Measurements from ENCODE around the gene KRTAP5-5.
A peak's percentile ranks its signal among the peaks of the same experiment; 100 is the strongest.

KRTAP5-5 gene

GRCh38 chr11:1640076-1640946, 10.7 kb downstream of the KRTAP5-5 start:
- Histone ChIP-seq H3K27me3 (ENCODE audit: insufficient read depth, low read length, poor library complexity) (peaks cover 8% of the 10 kb centered on the region), H3K9me3 (ENCODE audit: insufficient read depth, low read length, severe bottlenecking) (no peaks in the 10 kb centered on the region), H3K4me1 (ENCODE audit: insufficient read depth, low read length) (no peaks in the 10 kb centered on the region), H2AFZ (ENCODE audit: low read depth, low read length) (no peak overlapping the region), H3K4me2 (ENCODE audit: insufficient read depth, low read length) (no peak overlapping the region), H4K20me1 (ENCODE audit: insufficient read depth, low read length) (no peaks in the 10 kb centered on the region), H3K9ac (ENCODE audit: low read depth, low read length) (no peak overlapping the region), H3K27ac (ENCODE audit: low read length) (no peak overlapping the region), H3K4me3 (ENCODE audit: low read depth in 1 of 2, low read length in 2 of 2) (no peak overlapping the region), H3K36me3 (ENCODE audit: insufficient read depth, low read length) (no peaks in the 10 kb centered on the region), H3K79me2 (ENCODE audit: insufficient read depth, low read length) (no peaks in the 10 kb centered on the region)
- ATAC-seq (ENCODE audit: insufficient read depth, low read depth) (peak; percentile 68; the same call in 2 of the 3 replicates), DNase-seq (peak; percentile 28)
- no peak for TF ChIP-seq EZH2 (IDR thresholded peaks at IDR 0.05; ENCODE audit: borderline replicate concordance, low read depth, low read length, severe bottlenecking)
- TF ChIP-seq CTCF (IDR thresholded peaks at IDR 0.05; ENCODE audit: borderline replicate concordance, extremely low read depth, low read length, poor library complexity, severe bottlenecking): peak; percentile 79

DNA sequence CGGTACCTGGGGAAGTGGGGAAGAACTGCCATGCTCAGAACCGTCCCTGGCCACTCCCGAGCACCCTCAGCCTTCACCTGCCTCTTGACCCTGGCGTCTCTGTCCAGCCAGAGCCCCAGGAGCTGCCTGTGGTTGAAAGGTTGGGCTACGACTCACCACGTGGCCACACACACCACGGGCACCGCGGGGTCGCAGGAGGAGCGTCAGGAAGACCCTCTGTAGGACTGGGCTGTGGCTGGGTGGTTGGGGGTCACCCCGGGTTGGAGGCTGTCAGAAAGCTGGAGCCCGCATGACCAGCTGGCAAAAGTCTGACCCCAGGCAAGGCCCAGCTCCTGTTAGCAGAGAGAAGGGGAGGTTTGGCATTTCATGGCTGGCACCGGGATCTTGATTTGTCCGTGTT, 11.5 kb downstream of the KRTAP5-5 start:
- no peaks in the 10 kb centered on the region for H3K4me1 ChIP-seq (ENCODE audit: insufficient read depth, low read length)
- H3K4me3 ChIP-seq (ENCODE audit: low read depth in 1 of 2, low read length in 2 of 2): no peak overlapping the region
- H3K79me2 ChIP-seq (ENCODE audit: insufficient read depth, low read length): no peaks in the 10 kb centered on the region
- no peak overlapping the region for H3K27ac ChIP-seq (ENCODE audit: low read length)
- no peak for DNase-seq
- no peak overlapping the region for H3K9ac ChIP-seq (ENCODE audit: low read depth, low read length)
- TF ChIP-seq EZH2 (IDR thresholded peaks at IDR 0.05; ENCODE audit: borderline replicate concordance, low read depth, low read length, severe bottlenecking) (no peak), CTCF (IDR thresholded peaks at IDR 0.05; ENCODE audit: borderline replicate concordance, extremely low read depth, low read length, poor library complexity, severe bottlenecking) (no peak)
- no peak for ATAC-seq (ENCODE audit: insufficient read depth, low read depth)
- H3K27me3 ChIP-seq (ENCODE audit: insufficient read depth, low read length, poor library complexity): peaks cover 8% of the 10 kb centered on the region
- H3K9me3 ChIP-seq (ENCODE audit: insufficient read depth, low read length, severe bottlenecking): no peaks in the 10 kb centered on the region
- no peaks in the 10 kb centered on the region for H3K36me3 ChIP-seq (ENCODE audit: insufficient read depth, low read length)
- H3K4me2 ChIP-seq (ENCODE audit: insufficient read depth, low read length): no peak overlapping the region
- no peaks in the 10 kb centered on the region for H4K20me1 ChIP-seq (ENCODE audit: insufficient read depth, low read length)
- no peak overlapping the region for H2AFZ ChIP-seq (ENCODE audit: low read depth, low read length)

- H3K27me3 ChIP-seq (ENCODE audit: insufficient read depth, low read length, poor library complexity): peaks cover 8% of the 10 kb centered on the region
Measured at GRCh38 chr11:1642288-1643145, 12.9 kb downstream of the KRTAP5-5 start.

More at GRCh38 chr11:1642288-1643145, 12.9 kb downstream of the KRTAP5-5 start:
- ATAC-seq (ENCODE audit: insufficient read depth, low read depth) (no peak), DNase-seq (no peak)
- Histone ChIP-seq H3K4me3 (ENCODE audit: low read depth in 1 of 2, low read length in 2 of 2) (no peak overlapping the region), H3K36me3 (ENCODE audit: insufficient read depth, low read length) (no peaks in the 10 kb centered on the region), H3K9ac (ENCODE audit: low read depth, low read length) (no peak overlapping the region), H3K79me2 (ENCODE audit: insufficient read depth, low read length) (no peaks in the 10 kb centered on the region), H2AFZ (ENCODE audit: low read depth, low read length) (no peak overlapping the region), H4K20me1 (ENCODE audit: insufficient read depth, low read length) (no peaks in the 10 kb centered on the region), H3K4me2 (ENCODE audit: insufficient read depth, low read length) (no peak overlapping the region), H3K9me3 (ENCODE audit: insufficient read depth, low read length, severe bottlenecking) (no peaks in the 10 kb centered on the region), H3K4me1 (ENCODE audit: insufficient read depth, low read length) (no peaks in the 10 kb centered on the region), H3K27ac (ENCODE audit: low read length) (no peak overlapping the region)
- no peak for TF ChIP-seq EZH2 (IDR thresholded peaks at IDR 0.05; ENCODE audit: borderline replicate concordance, low read depth, low read length, severe bottlenecking)
- TF ChIP-seq CTCF (IDR thresholded peaks at IDR 0.05; ENCODE audit: borderline replicate concordance, extremely low read depth, low read length, poor library complexity, severe bottlenecking): no peak
